ENCODE data around the gene RASA4B. TPM values are rescaled to one million over a fixed set of nuclear protein-coding genes. Genes with fewer than 3 reads are reported as not detected.

The RASA4B gene
- total RNA-seq, 1 donor from 2014 or later, result 0.79 TPM

- DNase-seq (ENCODE audit: low read depth), result peak; percentile 75
- peak within 1 kb of the TSS; percentile 100 for H3K4me3 ChIP-seq (ENCODE audit: low read depth, low read length)
- H3K27me3 ChIP-seq (ENCODE audit: control insufficient read depth, insufficient read depth, low read length), result no peaks in the 10 kb centered on the region
- TF ChIP-seq, protein P1, sequence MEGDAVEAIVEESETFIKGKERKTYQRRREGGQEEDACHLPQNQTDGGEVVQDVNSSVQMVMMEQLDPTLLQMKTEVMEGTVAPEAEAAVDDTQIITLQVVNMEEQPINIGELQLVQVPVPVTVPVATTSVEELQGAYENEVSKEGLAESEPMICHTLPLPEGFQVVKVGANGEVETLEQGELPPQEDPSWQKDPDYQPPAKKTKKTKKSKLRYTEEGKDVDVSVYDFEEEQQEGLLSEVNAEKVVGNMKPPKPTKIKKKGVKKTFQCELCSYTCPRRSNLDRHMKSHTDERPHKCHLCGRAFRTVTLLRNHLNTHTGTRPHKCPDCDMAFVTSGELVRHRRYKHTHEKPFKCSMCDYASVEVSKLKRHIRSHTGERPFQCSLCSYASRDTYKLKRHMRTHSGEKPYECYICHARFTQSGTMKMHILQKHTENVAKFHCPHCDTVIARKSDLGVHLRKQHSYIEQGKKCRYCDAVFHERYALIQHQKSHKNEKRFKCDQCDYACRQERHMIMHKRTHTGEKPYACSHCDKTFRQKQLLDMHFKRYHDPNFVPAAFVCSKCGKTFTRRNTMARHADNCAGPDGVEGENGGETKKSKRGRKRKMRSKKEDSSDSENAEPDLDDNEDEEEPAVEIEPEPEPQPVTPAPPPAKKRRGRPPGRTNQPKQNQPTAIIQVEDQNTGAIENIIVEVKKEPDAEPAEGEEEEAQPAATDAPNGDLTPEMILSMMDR (IDR thresholded peaks at IDR 0.05; ENCODE audit: insufficient read depth, low read length, severe bottlenecking), result peak; percentile 22
- peaks cover 2% of the 10 kb centered on the region for H3K36me3 ChIP-seq (ENCODE audit: control insufficient read depth, insufficient read depth, low read length)
- FAIRE-seq, result no peak
Observed at GRCh38 chr7:102464577-102465280, 52.8 kb downstream of the RASA4B start, which contains the start of the genes ALKBH4 and LRWD1. Gene ALKBH4 (minus strand): TSS chr7:102464863. CDS start chr7:102464836, 27 bp downstream. Gene LRWD1 (plus strand): TSS chr7:102464984. CDS start chr7:102465081, 97 bp downstream.

GRCh38 chr7:102463841-102464576, 53.6 kb downstream of the RASA4B start:
- H3K27me3 ChIP-seq (ENCODE audit: control insufficient read depth, insufficient read depth, low read length), result no peaks in the 10 kb centered on the region
- TF ChIP-seq, protein P1 (IDR thresholded peaks at IDR 0.05; ENCODE audit: insufficient read depth, low read length, severe bottlenecking), result no peak
- FAIRE-seq (no peak), DNase-seq (ENCODE audit: low read depth) (no peak)
- H3K4me3 ChIP-seq (ENCODE audit: low read depth, low read length), result peak overlapping the region; percentile 100
- peaks cover 4% of the 10 kb centered on the region for H3K36me3 ChIP-seq (ENCODE audit: control insufficient read depth, insufficient read depth, low read length)

DNA sequence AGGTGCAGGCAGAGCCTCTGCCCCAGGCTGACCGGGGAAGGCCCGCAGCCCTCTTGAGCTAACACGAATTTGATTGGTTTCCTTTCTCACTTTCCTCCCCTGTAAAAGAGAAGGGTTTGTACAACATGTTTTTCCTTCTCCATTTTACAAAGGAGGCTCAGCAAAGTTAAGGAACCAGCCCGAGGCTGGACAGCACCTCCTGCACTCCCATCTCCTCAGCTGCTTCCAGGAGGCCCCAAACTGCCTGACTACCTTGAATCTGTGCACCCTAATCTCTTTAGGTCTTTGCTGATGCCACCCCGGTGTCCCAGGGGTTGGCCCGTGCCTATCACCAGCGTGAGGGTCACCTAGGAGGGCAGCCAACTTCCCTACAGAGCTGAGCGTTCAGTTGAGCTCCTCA, 57.1 kb downstream of the RASA4B start:
- no peaks in the 10 kb centered on the region for H3K27me3 ChIP-seq (ENCODE audit: control insufficient read depth, insufficient read depth, low read length)
- H3K4me3 ChIP-seq (ENCODE audit: low read depth, low read length), result no peak overlapping the region
- DNase-seq (ENCODE audit: low read depth) (no peak), FAIRE-seq (no peak)
- peaks cover 8% of the 10 kb centered on the region for H3K36me3 ChIP-seq (ENCODE audit: control insufficient read depth, insufficient read depth, low read length)
- TF ChIP-seq, protein P1 (IDR thresholded peaks at IDR 0.05; ENCODE audit: insufficient read depth, low read length, severe bottlenecking), result no peak

DNA sequence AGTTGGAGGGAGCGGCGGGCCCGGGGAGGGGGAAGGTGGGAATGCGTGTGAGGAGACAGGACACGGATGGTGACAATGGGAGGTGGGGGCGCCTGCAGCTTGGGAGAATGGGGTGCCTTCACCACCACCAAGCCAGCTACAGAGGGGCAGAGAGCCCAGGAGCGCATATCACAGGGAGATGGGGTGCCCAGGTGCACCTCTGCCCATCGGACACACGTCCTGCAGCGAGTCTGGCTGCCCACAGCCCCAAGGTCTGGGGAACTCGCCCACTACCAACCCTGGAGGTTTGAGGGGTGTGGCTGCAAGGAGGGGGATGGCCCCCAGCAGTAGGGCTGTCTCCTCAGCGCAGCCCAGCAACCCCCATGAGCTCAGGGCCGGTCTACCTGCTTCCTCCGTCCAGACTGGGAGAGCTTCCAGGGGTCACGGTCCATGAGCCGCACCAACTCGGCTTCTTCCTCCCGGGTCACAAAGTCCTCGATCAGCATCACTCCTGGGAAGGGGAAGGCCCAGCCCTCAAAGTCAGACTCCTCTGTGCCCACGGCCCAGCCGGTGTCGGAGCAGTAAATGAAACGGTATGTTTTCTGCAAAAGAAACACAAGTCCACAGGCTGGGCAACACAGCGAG, 58.2 kb downstream of the RASA4B start:
- Histone ChIP-seq H3K27me3 (ENCODE audit: control insufficient read depth, insufficient read depth, low read length) (no peaks in the 10 kb centered on the region), H3K4me3 (ENCODE audit: low read depth, low read length) (no peak overlapping the region), H3K36me3 (ENCODE audit: control insufficient read depth, insufficient read depth, low read length) (peaks cover 8% of the 10 kb centered on the region)
- FAIRE-seq, result no peak
- DNase-seq (ENCODE audit: low read depth), result no peak
- TF ChIP-seq, protein P1 (IDR thresholded peaks at IDR 0.05; ENCODE audit: insufficient read depth, low read length, severe bottlenecking), result no peak

DNA sequence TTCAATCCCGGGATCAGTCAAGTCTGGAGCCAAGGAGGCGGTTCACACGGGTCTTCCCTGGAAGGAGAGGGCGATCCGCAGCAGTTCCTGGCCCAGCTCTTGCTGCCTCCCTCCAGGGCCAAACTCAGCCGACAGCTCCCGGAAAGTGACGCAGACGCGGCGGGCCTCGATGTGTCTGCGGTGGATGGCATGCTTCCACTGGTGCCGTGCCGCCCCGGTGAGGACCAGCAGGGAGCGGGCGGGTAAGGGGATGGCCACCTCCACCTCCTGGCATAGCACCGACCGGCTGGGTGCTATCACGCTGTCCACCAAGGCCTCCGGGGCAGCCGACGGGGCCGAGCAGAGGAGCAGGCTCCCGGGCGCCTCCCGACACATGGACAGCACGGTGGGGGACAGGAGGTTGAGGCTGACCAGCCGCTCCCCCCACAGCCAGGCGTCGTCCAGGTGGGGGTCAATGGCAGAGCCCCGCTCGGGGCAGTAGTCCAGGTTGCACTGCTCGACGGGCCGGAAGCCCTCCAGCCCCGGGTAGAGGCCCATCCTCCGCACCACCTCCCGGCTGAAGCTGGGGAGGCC, 60.1 kb downstream of the RASA4B start:
- Histone ChIP-seq H3K27me3 (ENCODE audit: control insufficient read depth, insufficient read depth, low read length) (no peaks in the 10 kb centered on the region), H3K36me3 (ENCODE audit: control insufficient read depth, insufficient read depth, low read length) (peaks cover 8% of the 10 kb centered on the region), H3K4me3 (ENCODE audit: low read depth, low read length) (no peak overlapping the region)
- TF ChIP-seq, protein P1 (IDR thresholded peaks at IDR 0.05; ENCODE audit: insufficient read depth, low read length, severe bottlenecking), result no peak
- DNase-seq (ENCODE audit: low read depth) (no peak), FAIRE-seq (no peak)
